GM12872 (cell line): Measurements from ENCODE around the gene BTBD16.

Experiments
- CTCF ChIP-seq: IDR thresholded peaks from 3 replicates; pipeline ENCODE4 v1.5.1; 2011; ENCODE audit warnings: low read depth, mild to moderate bottlenecking, low read length, moderate library complexity; ENCODE audit not compliant: insufficient read depth

Gene BTBD16

GRCh38 chr10:122361046-122361445 lies 90.0 kb downstream of the BTBD16 start:
- no peak for TF ChIP-seq CTCF

- no peak for TF ChIP-seq CTCF
Observed at GRCh38 chr10:122362031-122362592, 91.0 kb downstream of the BTBD16 start.

- no peak for TF ChIP-seq CTCF
Observed at GRCh38 chr10:122362621-122363020, 91.5 kb downstream of the BTBD16 start.

GRCh38 chr10:122363311-122363710 lies 92.2 kb downstream of the BTBD16 start:
- no peak for TF ChIP-seq CTCF

- no peak for TF ChIP-seq CTCF
Observed at GRCh38 chr10:122363722-122364463, 92.8 kb downstream of the BTBD16 start.

GRCh38 chr10:122368502-122369254 lies 97.6 kb downstream of the BTBD16 start:
- no peak for TF ChIP-seq CTCF

- TF ChIP-seq CTCF = no peak
Observed at GRCh38 chr10:122373108-122373507, 102.0 kb downstream of the BTBD16 start.
